ENCODE data around the gene CAMKV. TPM values are rescaled to one million over a fixed set of nuclear protein-coding genes. Genes with fewer than 3 reads are reported as not detected.

The CAMKV gene
- total RNA-seq, 1 experiment from 2014 or later: 0.10 TPM

DNA sequence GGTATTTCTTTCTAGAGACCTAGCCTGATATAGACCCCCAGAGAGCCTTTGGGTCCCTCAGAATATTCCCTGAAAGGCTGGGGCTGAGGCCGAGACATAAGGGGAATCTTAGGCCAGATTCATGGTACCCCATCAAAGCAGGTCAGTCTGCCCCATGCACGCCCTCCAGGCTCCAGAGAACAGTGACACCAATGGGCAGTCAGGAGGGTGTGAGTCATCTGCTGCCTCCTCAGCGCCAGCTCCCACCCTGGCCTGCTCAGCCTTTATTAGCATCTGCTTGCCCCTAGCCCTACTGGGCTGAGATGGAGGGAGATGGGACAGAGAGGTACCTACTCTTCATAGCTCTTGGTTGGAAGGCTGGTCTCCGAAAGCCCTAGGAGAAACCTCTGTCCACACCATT, 14.3 kb upstream of the CAMKV start:
- ATAC-seq (peak; percentile 34; the same call in 1 of the 2 replicates), DNase-seq (ENCODE audit: low read depth, low spot score) (no peak)
- Histone ChIP-seq H3K36me3 (ENCODE audit: control insufficient read depth in 1 of 2, insufficient read depth in 2 of 2, low read length in 2 of 2) (peaks cover 0 to 14% of the 10 kb centered on the region in 2 experiments; a peak in 1 of 4 replicates), H3K4me3 (replicated peaks in 1 of 2; ENCODE audit: low read depth in 1 of 2, low read length in 2 of 2) (no peak overlapping the region), H4K20me1 (ENCODE audit: insufficient read depth) (no peaks in the 10 kb centered on the region), H2AFZ (ENCODE audit: low read depth, low read length, poor library complexity, severe bottlenecking) (no peak overlapping the region), H3K9me3 (ENCODE audit: control insufficient read depth in 1 of 2, insufficient read depth in 1 of 2, low read depth in 1 of 2, low read length in 2 of 2) (no peaks in the 10 kb centered on the region), H3K79me2 (ENCODE audit: insufficient read depth, low read length) (no peaks in the 10 kb centered on the region), H3K27ac (ENCODE audit: low read depth, low read length) (no peak overlapping the region), H3K9me2 (ENCODE audit: insufficient read depth) (no peaks in the 10 kb centered on the region), H3K27me3 (ENCODE audit: insufficient read depth, low read length) (no peaks in the 10 kb centered on the region), H3K4me2 (ENCODE audit: low read length) (no peak overlapping the region), H3K9ac (ENCODE audit: low read length) (no peak overlapping the region), H3K4me1 (ENCODE audit: control insufficient read depth in 1 of 2, insufficient read depth in 2 of 2, low read length in 2 of 2) (peaks cover 0 to 14% of the 10 kb centered on the region in 2 experiments; a peak in 1 of 4 replicates)
- ChIA-PET RAD21 (ENCODE audit: low non-redundant PET in 1 of 2, low total read pairs in 2 of 2, uncharacterized antibody in 2 of 2, unreplicated experiment in 2 of 2) (no interaction called here), CTCF (no interaction called here), POLR2A (interaction anchor here (1.5 to 8.4 kb wide), 2 partner anchors 11 to 17 kb away, joined by 4 to 43 read pairs; partner anchors contain the start of gene MST1R)
- intact Hi-C loops (cut with micrococcal nuclease): no loop called here
- no TSS peak for BruUV-seq (replicated peaks)
- no peak for TF ChIP-seq POLR2A (IDR thresholded peaks at IDR 0.05; ENCODE audit: borderline replicate concordance, extremely low read depth, insufficient read depth, insufficient read length)
- TF ChIP-seq JUND (IDR thresholded peaks at IDR 0.05): peak; percentile 27; the same call in 1 of the 2 replicates
- TF ChIP-seq EZH2 (IDR thresholded peaks at IDR 0.05): no peak
- TF ChIP-seq YY1 (IDR thresholded peaks at IDR 0.05; ENCODE audit: extremely low read depth, insufficient replicate concordance, low read depth, low read length): no peak

DNA sequence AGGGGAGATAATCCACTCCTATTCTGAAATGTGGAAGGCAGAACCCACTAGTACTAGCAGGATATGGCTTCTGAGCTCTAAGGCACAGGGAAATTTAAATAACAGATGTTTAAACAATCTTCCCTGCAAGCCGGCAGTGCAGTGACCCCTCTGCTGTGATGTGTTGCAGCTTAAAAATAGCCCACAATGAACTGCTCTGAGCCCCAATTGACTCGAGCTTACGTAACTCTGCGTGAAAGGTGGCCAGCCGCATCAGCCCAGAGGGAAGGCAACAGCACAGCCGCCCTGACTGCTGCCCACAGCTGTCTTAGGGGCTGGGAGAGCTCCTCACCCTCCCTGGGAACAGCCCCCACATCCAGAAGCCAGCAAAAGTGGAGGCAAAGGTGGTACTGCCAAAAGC, 12.5 kb upstream of the CAMKV start:
- TF ChIP-seq, protein P1, sequence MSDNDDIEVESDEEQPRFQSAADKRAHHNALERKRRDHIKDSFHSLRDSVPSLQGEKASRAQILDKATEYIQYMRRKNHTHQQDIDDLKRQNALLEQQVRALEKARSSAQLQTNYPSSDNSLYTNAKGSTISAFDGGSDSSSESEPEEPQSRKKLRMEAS (IDR thresholded peaks at IDR 0.05): no peak
- TF ChIP-seq SRF (IDR thresholded peaks at IDR 0.05; ENCODE audit: low read depth): no peak
- no peak for TF ChIP-seq SIN3A (IDR thresholded peaks at IDR 0.05; ENCODE audit: low read depth)
- intact Hi-C loops (cut with micrococcal nuclease): no loop called here
- no peaks in the 10 kb centered on the region for H3K27me3 ChIP-seq (ENCODE audit: insufficient read depth, low read length)
- peaks cover 0 to 14% of the 10 kb centered on the region in 2 experiments; a peak in 1 of 4 replicates for H3K4me1 ChIP-seq (ENCODE audit: control insufficient read depth in 1 of 2, insufficient read depth in 2 of 2, low read length in 2 of 2)
- no peak overlapping the region for H2AFZ ChIP-seq (ENCODE audit: low read depth, low read length, poor library complexity, severe bottlenecking)
- no peak overlapping the region for H3K4me3 ChIP-seq (replicated peaks in 1 of 2; ENCODE audit: low read depth in 1 of 2, low read length in 2 of 2)
- H3K9me3 ChIP-seq (ENCODE audit: control insufficient read depth in 1 of 2, insufficient read depth in 1 of 2, low read depth in 1 of 2, low read length in 2 of 2): no peaks in the 10 kb centered on the region
- H3K27ac ChIP-seq (ENCODE audit: low read depth, low read length): no peak overlapping the region
- no TSS peak for BruUV-seq (replicated peaks)
- CTCF ChIA-PET: no interaction called here
- H3K9ac ChIP-seq (ENCODE audit: low read length): no peak overlapping the region
- H3K9me2 ChIP-seq (ENCODE audit: insufficient read depth): no peaks in the 10 kb centered on the region
- H4K20me1 ChIP-seq (ENCODE audit: insufficient read depth): no peaks in the 10 kb centered on the region
- no peaks in the 10 kb centered on the region for H3K79me2 ChIP-seq (ENCODE audit: insufficient read depth, low read length)
- POLR2A ChIA-PET: interaction anchor here (0.9 to 8.4 kb wide), 3 partner anchors 9 to 79 kb away, joined by 3 to 43 read pairs (median 3); partner anchors contain the start of genes INKA1 and MST1R
- RAD21 ChIA-PET (ENCODE audit: low non-redundant PET in 1 of 2, low total read pairs in 2 of 2, uncharacterized antibody in 2 of 2, unreplicated experiment in 2 of 2): no interaction called here
- no peak overlapping the region for H3K4me2 ChIP-seq (ENCODE audit: low read length)
- peaks cover 0 to 9% of the 10 kb centered on the region in 2 experiments; a peak in 1 of 4 replicates for H3K36me3 ChIP-seq (ENCODE audit: control insufficient read depth in 1 of 2, insufficient read depth in 2 of 2, low read length in 2 of 2)
- DNase-seq (ENCODE audit: low read depth, low spot score) (no peak), ATAC-seq (no peak)
